H1 (cell line): ENCODE results near the gene ATXN7L3. TPM values are rescaled to one million over a fixed set of nuclear protein-coding genes. Genes with fewer than 3 reads are reported as not detected.

Experiments used
- CTCF ChIA-PET: fragments of 300-600 bp; sonication (Branson Sonifier 250); formaldehyde crosslinking; loops from one replicate; lab custom pipeline; 2021; ENCODE audit not compliant: partially characterized antibody; lab: Charles Lee
- POLR2A ChIA-PET: fragments of 300-600 bp; sonication (Branson Sonifier 250); formaldehyde crosslinking; loops from one replicate; lab custom pipeline; 2021; ENCODE audit warnings: inconsistent platforms; ENCODE audit not compliant: partially characterized antibody; lab: Charles Lee
- DNase-seq, 2 experiments: peaks; one replicate each; pipeline versions ENCODE4 v3.0.0 to v3.0.0-alpha.2; 2010 to 2022; ENCODE audit warnings: low spot score in 2 of 2, low read depth in 1 of 2, mixed read lengths in 1 of 2
- FAIRE-seq: peaks from 2 replicates; lab custom pipeline; 2011; peaks lifted over from hg19 to GRCh38; lab: Jason Lieb, UNC
- H2AFZ ChIP-seq: 2 replicates; pipeline ENCODE4 v1.8.1; 2012; ENCODE audit warnings: low read length, inconsistent platforms
- H2AK5ac ChIP-seq: 2 replicates; pipeline ENCODE4 v1.6.1; 2013; ENCODE audit warnings: low read depth, low read length
- H2BK120ac ChIP-seq: replicated peaks from 2 replicates; pipeline ENCODE3; 2013; ENCODE audit warnings: low read depth, low read length, inconsistent platforms
- H2BK12ac ChIP-seq: 2 replicates; pipeline ENCODE4 v1.6.1; 2013; ENCODE audit warnings: low read depth, low read length
- H2BK15ac ChIP-seq: 2 replicates; pipeline ENCODE4 v1.6.1; 2013; ENCODE audit warnings: low read length
- H2BK20ac ChIP-seq: 2 replicates; pipeline ENCODE4 v1.6.1; 2013; ENCODE audit warnings: low read length
- H2BK5ac ChIP-seq: 2 replicates; pipeline ENCODE4 v1.6.1; 2013; ENCODE audit warnings: low read depth, low read length
- H3K14ac ChIP-seq: 2 replicates; pipeline ENCODE4 v1.6.1; 2013; ENCODE audit warnings: inconsistent platforms; ENCODE audit not compliant: insufficient read length
- H3K18ac ChIP-seq: 2 replicates; pipeline ENCODE4 v1.6.1; 2013; ENCODE audit warnings: low read length; ENCODE audit errors: extremely low read depth
- H3K23ac ChIP-seq: 2 replicates; pipeline ENCODE4 v1.6.1; 2013; ENCODE audit warnings: inconsistent platforms; ENCODE audit not compliant: insufficient read length
- H3K23me2 ChIP-seq: 2 replicates; pipeline ENCODE4 v1.6.1; 2013; ENCODE audit warnings: low read depth, low read length
- H3K27ac ChIP-seq: 2 replicates; pipeline ENCODE4 v1.6.1; 2011; ENCODE audit warnings: low read depth, low read length, inconsistent platforms
- H3K27me3 ChIP-seq, 4 experiments: replicated peaks in 1 of 4; 1 replicate in 1 of 4; 2 replicates in 3 of 4; pipeline versions ENCODE4 v1.6.1 to v1.8.1; 2011 to 2013; ENCODE audit warnings: low read length in 3 of 4, mild to moderate bottlenecking in 3 of 4, inconsistent platforms in 2 of 4, mixed read lengths in 2 of 4, moderate library complexity in 1 of 4; ENCODE audit not compliant: control insufficient read depth in 3 of 4, insufficient read depth in 3 of 4; ENCODE audit errors: extremely low read depth in 1 of 4
- H3K36me3 ChIP-seq, 4 experiments: 2 replicates each; pipeline versions ENCODE4 v1.6.1 to v1.8.1; 2011 to 2013; ENCODE audit warnings: mild to moderate bottlenecking in 4 of 4, low read length in 3 of 4, moderate library complexity in 2 of 4, control low read depth in 1 of 4, inconsistent platforms in 1 of 4; ENCODE audit not compliant: insufficient read depth in 4 of 4, control insufficient read depth in 2 of 4
- H3K4ac ChIP-seq: replicated peaks from 2 replicates; pipeline ENCODE3; 2013; ENCODE audit warnings: low read length, low read depth, mixed read lengths, inconsistent platforms; ENCODE audit not compliant: insufficient read length
- H3K4me1 ChIP-seq, 4 experiments: replicated peaks in 1 of 4; 1 replicate in 1 of 4; 2 replicates in 3 of 4; pipeline versions ENCODE4 v1.6.1 to v1.8.1; 2011 to 2013; ENCODE audit warnings: low read length in 3 of 4, inconsistent platforms in 2 of 4, mixed read lengths in 1 of 4; ENCODE audit not compliant: insufficient read depth in 4 of 4, control insufficient read depth in 3 of 4
- H3K4me2 ChIP-seq, 2 experiments: 2 replicates each; pipeline versions ENCODE4 v1.6.1 to v1.8.1; 2011 to 2013; ENCODE audit warnings: low read depth in 2 of 2, low read length in 2 of 2, control low read depth in 1 of 2, inconsistent platforms in 1 of 2, mild to moderate bottlenecking in 1 of 2; ENCODE audit not compliant: insufficient read depth in 1 of 2
- H3K4me3 ChIP-seq, 4 experiments: fragments of 200-600, 300-600 bp in 1 of 4; sonication (generic), shearing (Covaris generic), sonication (Bioruptor Twin) in 1 of 4; 2 replicates each; pipeline versions ENCODE4 v1.5.1 to v1.8.1; 2011 to 2016; ENCODE audit warnings: low read length in 4 of 4, low read depth in 3 of 4, control low read depth in 2 of 4, inconsistent platforms in 2 of 4, mild to moderate bottlenecking in 2 of 4, mixed read lengths in 1 of 4, moderate library complexity in 1 of 4; ENCODE audit not compliant: insufficient read depth in 2 of 4; ENCODE audit errors: extremely low read depth in 1 of 4
- H3K56ac ChIP-seq: replicated peaks from 2 replicates; pipeline ENCODE3; 2013; ENCODE audit warnings: low read depth, mild to moderate bottlenecking, mixed read lengths, low read length, inconsistent platforms; ENCODE audit not compliant: insufficient read length
- H3K79me1 ChIP-seq: 2 replicates; pipeline ENCODE4 v1.6.1; 2013; ENCODE audit warnings: low read depth, low read length, control low read depth
- H3K79me2 ChIP-seq, 2 experiments: 2 replicates each; pipeline versions ENCODE4 v1.6.1 to v1.8.1; 2012 to 2013; ENCODE audit warnings: low read length in 2 of 2, mild to moderate bottlenecking in 2 of 2, inconsistent platforms in 1 of 2; ENCODE audit not compliant: insufficient read depth in 2 of 2, control insufficient read depth in 1 of 2
- H3K9ac ChIP-seq, 4 experiments: replicated peaks in 1 of 4; 1 replicate in 1 of 4; 2 replicates in 3 of 4; pipeline versions ENCODE4 v1.6.1 to v1.8.1; 2011 to 2013; ENCODE audit warnings: low read depth in 3 of 4, low read length in 3 of 4, control low read depth in 2 of 4, mild to moderate bottlenecking in 2 of 4, moderate library complexity in 2 of 4, inconsistent platforms in 1 of 4; ENCODE audit errors: extremely low read depth in 1 of 4
- H3K9me3 ChIP-seq, 2 experiments: 2 replicates each; pipeline versions ENCODE4 v1.6.1 to v1.8.1; 2012 to 2013; ENCODE audit warnings: mild to moderate bottlenecking in 2 of 2, moderate library complexity in 2 of 2, control low read depth in 1 of 2, inconsistent platforms in 1 of 2, low read depth in 1 of 2, low read length in 1 of 2, mixed read lengths in 1 of 2; ENCODE audit not compliant: insufficient read depth in 2 of 2
- H4K20me1 ChIP-seq, 2 experiments: replicated peaks in 1 of 2; 2 replicates each; pipeline versions ENCODE3 to v1.8.1; 2011 to 2013; ENCODE audit warnings: inconsistent platforms in 2 of 2, low read length in 2 of 2, mild to moderate bottlenecking in 1 of 2; ENCODE audit not compliant: insufficient read depth in 2 of 2, control insufficient read depth in 1 of 2
- H4K5ac ChIP-seq: 2 replicates; pipeline ENCODE4 v1.6.1; 2013; ENCODE audit warnings: low read length, low read depth, mixed read lengths, inconsistent platforms; ENCODE audit not compliant: insufficient read length
- H4K8ac ChIP-seq: 2 replicates; pipeline ENCODE4 v1.8.0; 2013; ENCODE audit warnings: mild to moderate bottlenecking, moderate library complexity, low read length, inconsistent platforms; ENCODE audit not compliant: insufficient read depth; ENCODE audit errors: extremely low read depth
- H4K91ac ChIP-seq: replicated peaks from 2 replicates; pipeline ENCODE3; 2013; ENCODE audit warnings: low read length, mixed read lengths, inconsistent platforms; ENCODE audit not compliant: insufficient read length
- EGR1 ChIP-seq: IDR thresholded peaks from 2 replicates; pipeline ENCODE4 v1.6.1; 2011; ENCODE audit warnings: low read depth, low read length, borderline replicate concordance
- GABPA ChIP-seq: IDR thresholded peaks from 2 replicates; pipeline ENCODE4 v1.6.1; 2011; ENCODE audit warnings: mild to moderate bottlenecking, low read length, moderate library complexity, borderline replicate concordance; ENCODE audit not compliant: insufficient read depth
- NANOG ChIP-seq: IDR thresholded peaks from 2 replicates; pipeline ENCODE4 v1.6.1; 2011; ENCODE audit warnings: low read length, low read depth, mild to moderate bottlenecking, inconsistent platforms; ENCODE audit not compliant: insufficient read depth, poor library complexity, severe bottlenecking
- POLR2A ChIP-seq, 2 experiments: IDR thresholded peaks; 1 replicate in 1 of 2; 2 replicates in 1 of 2; pipeline ENCODE4 v1.6.1; 2011; ENCODE audit warnings: low read depth in 2 of 2, low read length in 2 of 2, mild to moderate bottlenecking in 2 of 2; ENCODE audit errors: control extremely low read depth in 1 of 2
- SIN3A ChIP-seq, 2 experiments: IDR thresholded peaks in 1 of 2; conservative IDR thresholded peaks in 1 of 2; 2 replicates each; pipeline ENCODE4 v1.6.1; 2011 to 2012; ENCODE audit warnings: low read length in 2 of 2, improper control_type of control experiment in 1 of 2, low read depth in 1 of 2, mild to moderate bottlenecking in 1 of 2
- TBP ChIP-seq: IDR thresholded peaks from 2 replicates; pipeline ENCODE4 v1.6.1; 2011; ENCODE audit warnings: low read depth, low read length, improper control_type of control experiment
- WGBS, 2 experiments: shearing (Covaris generic) in 1 of 2; methylation state at CpG; one replicate each; pipeline versions ENCODE4 v1.1.6 to v1.1.7; 2013 to 2015; ENCODE audit warnings: low lambda C conversion rate in 2 of 2, mixed read lengths in 2 of 2, inconsistent platforms in 1 of 2, low coverage in 1 of 2, missing lambda C conversion rate in 1 of 2; ENCODE audit not compliant: insufficient replicate concordance in 2 of 2, insufficient coverage in 1 of 2, insufficient read length in 1 of 2; ENCODE audit errors: extremely low coverage in 1 of 2, missing lambda C conversion rate in 1 of 2; 5-methylcytosine and 5-hydroxymethylcytosine counted together
- polyA plus RNA-seq, 7 experiments: library from polyadenylated mRNA; depleted of rRNA in 3 of 7; stranded (reverse) in 5 of 7; unstranded in 2 of 7; fragments of >200 nt in 5 of 7; fragments of 200-250 nt in 2 of 7; gene quantifications; 1 replicate in 5 of 7; 2 replicates in 1 of 7; 4 replicates in 1 of 7; pipeline versions ENCODE4 v1.2.1 to v1.2.3, GENCODE V29; 2011 to 2013; ENCODE audit warnings: missing spikeins in 2 of 7, mixed read lengths in 2 of 7
- total RNA-seq: library from RNA; stranded (reverse); fragmentation: NEBNext Ultra II Directional; extraction: Animal tissue kit (Norgen Biotek cat#: 25700); gene quantifications from 2 replicates; pipeline ENCODE4 v1.2.1, GENCODE V29; 2021
- TF ChIP-seq, protein P1 (sequence below): IDR thresholded peaks from 2 replicates; pipeline ENCODE4 v1.6.1; 2011; ENCODE audit warnings: low read length, improper control_type of control experiment

The ATXN7L3 gene
- total and polyA plus RNA-seq, 2 of the 8 experiments (the other 6 are each of a cell fraction or from before 2014, with no cell fraction given), result 53.7 to 103 TPM

DNA sequence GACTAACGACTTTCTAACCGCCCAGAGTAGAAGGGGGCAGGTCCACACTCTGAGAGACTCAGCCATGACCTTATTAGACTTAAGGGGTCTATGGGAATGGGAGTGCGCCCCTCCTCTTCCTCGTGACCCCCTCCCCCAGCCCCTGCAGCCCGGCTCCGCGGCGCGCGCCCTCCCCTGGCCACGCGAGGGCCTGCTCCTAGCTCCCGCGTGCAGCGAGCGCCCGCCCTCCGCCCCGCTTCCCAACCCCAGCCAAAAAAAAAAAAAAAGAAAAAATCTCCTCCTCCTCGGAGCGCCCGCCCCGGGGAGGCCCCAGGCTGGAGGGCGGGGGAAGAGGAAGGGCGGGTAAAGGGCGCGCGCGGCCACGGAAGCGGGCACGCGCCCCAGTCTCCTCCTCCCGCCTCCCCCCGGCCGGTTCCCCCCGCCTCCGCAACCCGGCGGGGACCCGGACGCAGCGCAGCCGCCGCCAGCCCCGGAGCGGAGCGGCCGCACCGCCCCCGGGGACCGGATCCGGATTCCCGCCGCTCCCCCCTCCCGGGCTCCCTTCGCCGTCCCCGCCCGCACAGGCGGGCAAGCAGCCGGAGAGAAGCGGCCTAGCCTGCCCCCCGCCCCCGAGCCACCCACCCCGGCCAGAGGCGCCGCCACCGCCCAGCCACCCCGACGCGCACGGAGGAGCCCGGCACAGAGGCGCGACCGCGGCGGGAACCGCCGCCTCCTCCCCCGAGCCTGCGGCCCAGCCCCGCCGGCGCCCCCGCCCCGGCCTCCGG lies 18.8 kb upstream of the ATXN7L3 start:
- H3K4me3 ChIP-seq, result peak overlapping the region; percentile 67 to 100 (median 84)
- H3K36me3 ChIP-seq, result peaks cover 20 to 33% (median 29%) of the 10 kb centered on the region in 4 experiments; a peak in 7 of 8 replicates
- H3K27ac ChIP-seq, result peak overlapping the region; percentile 76; the same call in 1 of the 2 replicates
- peak overlapping the region; percentile 87 to 98 for H3K4me2 ChIP-seq
- peak overlapping the region; percentile 93 for H4K5ac ChIP-seq
- 4% methylated on average over 2 of the region's 89 CpGs; no CpG with 5 or more reads in 1 of the 2 experiments for WGBS, 2 experiments
- H2AK5ac ChIP-seq, result no peak overlapping the region
- H2BK12ac ChIP-seq, result peak overlapping the region; percentile 92; the same call in 1 of the 2 replicates
- H4K91ac ChIP-seq, result peak overlapping the region; percentile 88
- POLR2A ChIA-PET, result interaction anchor here (0.6 to 4.9 kb wide), 12 partner anchors 8 to 133 kb away, joined by 3 to 58 read pairs (median 4); partner anchors contain the start of gene SLC25A39
- peak in 1 of 2 experiments; percentile 83 for DNase-seq
- peak overlapping the region; percentile 25; the same call in 1 of the 2 replicates for H3K18ac ChIP-seq
- peak overlapping the region; percentile 51 for H2BK120ac ChIP-seq
- peaks cover 11 to 23% of the 10 kb centered on the region in 2 experiments for H3K79me2 ChIP-seq
- H3K23ac ChIP-seq, result no peak overlapping the region
- peak overlapping the region; percentile 98 for H3K4ac ChIP-seq
- CTCF ChIA-PET, result interaction anchor here (0.6 to 2.3 kb wide), 11 partner anchors 10 to 133 kb away, joined by 3 to 10 read pairs (median 3); partner anchors contain the start of gene GRN
- H2AFZ ChIP-seq, result no peak overlapping the region
- H4K20me1 ChIP-seq, result peaks cover 0 to 8% of the 10 kb centered on the region in 2 experiments
- H3K4me1 ChIP-seq, result peaks cover 4 to 21% (median 5%) of the 10 kb centered on the region in 4 experiments; a peak in 6 of 7 replicates
- no peak for FAIRE-seq
- H3K79me1 ChIP-seq, result peaks cover 9% of the 10 kb centered on the region
- peak overlapping the region; percentile 37; the same call in 1 of the 2 replicates for H2BK15ac ChIP-seq
- H3K23me2 ChIP-seq, result peaks cover 21% of the 10 kb centered on the region
- H3K27me3 ChIP-seq, result no peaks in the 10 kb centered on the region
- H2BK5ac ChIP-seq, result peak overlapping the region; percentile 97
- peak overlapping the region; percentile 56 for H3K56ac ChIP-seq
- no peaks in the 10 kb centered on the region for H3K9me3 ChIP-seq
- H4K8ac ChIP-seq, result peak overlapping the region; percentile 29
- no peak overlapping the region for H2BK20ac ChIP-seq
- no peak overlapping the region for H3K14ac ChIP-seq
- peak overlapping the region; percentile 59 to 96 (median 88) for H3K9ac ChIP-seq
- no peak for TF ChIP-seq TBP
- TF ChIP-seq POLR2A (IDR thresholded peaks at IDR 0.05; ENCODE audit: control extremely low read depth in 1 of 2, low read depth in 2 of 2, low read length in 2 of 2), result peak; percentile 16 to 38; a peak in 2 of 3 replicates
- TF ChIP-seq, protein P1, sequence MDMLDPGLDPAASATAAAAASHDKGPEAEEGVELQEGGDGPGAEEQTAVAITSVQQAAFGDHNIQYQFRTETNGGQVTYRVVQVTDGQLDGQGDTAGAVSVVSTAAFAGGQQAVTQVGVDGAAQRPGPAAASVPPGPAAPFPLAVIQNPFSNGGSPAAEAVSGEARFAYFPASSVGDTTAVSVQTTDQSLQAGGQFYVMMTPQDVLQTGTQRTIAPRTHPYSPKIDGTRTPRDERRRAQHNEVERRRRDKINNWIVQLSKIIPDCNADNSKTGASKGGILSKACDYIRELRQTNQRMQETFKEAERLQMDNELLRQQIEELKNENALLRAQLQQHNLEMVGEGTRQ, result no peak
- TF ChIP-seq GABPA, result no peak
- no peak; the same call in 1 of the 2 replicates for TF ChIP-seq EGR1
- TF ChIP-seq SIN3A (conservative IDR thresholded peaks at IDR 0.05 in 1 of 2, IDR thresholded peaks at IDR 0.05 in 1 of 2; ENCODE audit: low read depth in 1 of 2, low read length in 2 of 2), result 0 out of 4 replicates have a peak, but pooled peaks of 1 of the 2 experiments have one; percentile 51
- no peak for TF ChIP-seq NANOG
